Dermis blood vessel endothelial cell (primary cell): Measurements from ENCODE around the gene PKN1. TPM values are rescaled to one million over a fixed set of nuclear protein-coding genes. Genes with fewer than 3 reads are reported as not detected.
"Not testable (repeated sequence)": the region's sequence is repeated elsewhere in the genome, so short reads cannot be mapped to it uniquely, and the experiment has no call there.

ENCODE experiments used
- DNase-seq: peaks from one replicate; pipeline ENCODE4 v3.0.0; 2010
- total RNA-seq: library from RNA; depleted of rRNA; stranded (reverse); fragments of >200 nt; gene quantifications from 2 replicates; pipeline ENCODE4 v1.2.3, GENCODE V29; 2014

Gene PKN1
- 282 and 439 TPM in 2 replicates for total RNA-seq

DNA sequence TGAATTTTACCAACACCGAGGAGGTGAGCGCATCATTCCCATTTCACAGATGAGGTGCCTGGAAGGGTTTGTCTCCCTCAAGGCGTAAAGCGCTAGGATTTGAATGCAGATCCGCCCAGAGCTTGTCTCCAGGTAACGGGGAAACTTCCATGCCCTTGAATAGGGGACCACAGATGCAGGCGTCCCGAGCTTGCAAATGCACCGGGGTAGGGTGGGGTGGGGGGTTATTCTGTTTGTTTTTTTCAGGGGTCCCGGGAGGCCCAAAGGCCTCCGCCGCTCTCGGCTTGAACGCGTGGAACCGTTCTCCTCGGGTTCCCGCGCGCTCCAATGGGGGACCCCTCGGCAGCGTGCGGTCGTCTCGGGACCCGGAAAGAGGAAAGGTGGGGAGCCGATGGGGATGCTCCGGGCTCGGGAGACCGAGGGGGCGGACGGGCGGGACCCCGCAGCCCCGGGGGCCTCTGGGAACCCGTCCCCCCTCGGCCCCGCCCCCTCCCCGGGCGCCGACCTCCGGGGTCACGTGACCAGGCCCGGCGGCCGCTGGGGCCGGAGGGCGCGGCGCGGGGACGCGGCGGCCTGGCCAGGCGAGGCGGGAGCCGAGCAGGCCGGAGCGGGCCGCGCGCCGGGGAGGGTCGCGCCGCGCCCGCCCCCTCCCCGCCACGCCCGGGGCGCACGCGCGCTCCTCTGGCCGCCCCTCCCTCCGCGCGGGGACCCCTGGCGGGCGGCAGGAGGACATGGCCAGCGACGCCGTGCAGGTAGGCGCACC, at the start of gene PKN1:
Gene PKN1 (plus strand): TSS at position 516 of the 763 bp plus-strand sequence. CDS start 216 bp downstream, at position 732.
- peak; percentile 50 for DNase-seq

DNA sequence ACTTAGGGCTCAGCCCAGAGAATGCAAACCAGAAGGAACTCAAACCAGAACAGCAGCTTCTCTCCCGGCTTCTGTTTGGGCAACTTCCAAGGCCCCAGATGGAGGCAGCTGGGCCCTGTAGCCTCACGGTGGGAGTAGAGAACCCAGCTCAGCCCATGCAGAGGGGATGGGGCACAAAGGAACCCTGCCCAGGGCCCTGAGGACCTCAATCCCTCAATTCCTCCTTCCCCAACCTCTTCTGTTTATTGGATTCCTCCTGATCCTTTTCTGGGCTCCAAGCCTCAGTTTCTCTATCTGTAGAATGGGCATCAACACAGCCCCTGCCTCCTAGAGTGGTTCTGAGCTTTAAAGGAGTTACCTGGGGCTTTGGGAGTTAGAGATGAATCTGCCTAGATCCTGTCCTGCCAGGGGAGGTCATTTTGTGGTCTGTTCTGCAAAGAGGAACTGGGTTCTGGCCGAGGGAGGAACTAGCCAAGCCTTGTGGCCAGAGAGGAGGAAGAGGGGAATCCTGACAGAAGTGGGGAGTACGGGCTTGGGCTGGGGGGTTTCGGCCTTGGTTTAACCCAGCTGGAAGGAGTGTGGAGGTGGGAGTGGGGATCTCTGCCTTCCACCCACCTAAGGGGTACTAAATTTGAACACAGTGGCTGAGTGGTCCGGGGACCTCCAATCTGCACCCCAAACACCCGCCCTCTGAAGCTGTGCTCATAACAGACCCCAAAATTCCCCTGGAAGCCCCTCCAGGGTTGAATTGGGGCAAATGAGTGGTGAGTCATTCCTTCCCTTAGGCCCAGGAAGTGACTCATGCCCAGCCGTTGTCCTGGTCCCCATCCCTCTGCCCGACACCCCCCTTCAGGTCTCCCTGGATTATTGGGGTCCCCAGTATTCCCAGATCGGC, 49.2 kb upstream of the PKN1 start:
- DNase-seq: no peak

DNA sequence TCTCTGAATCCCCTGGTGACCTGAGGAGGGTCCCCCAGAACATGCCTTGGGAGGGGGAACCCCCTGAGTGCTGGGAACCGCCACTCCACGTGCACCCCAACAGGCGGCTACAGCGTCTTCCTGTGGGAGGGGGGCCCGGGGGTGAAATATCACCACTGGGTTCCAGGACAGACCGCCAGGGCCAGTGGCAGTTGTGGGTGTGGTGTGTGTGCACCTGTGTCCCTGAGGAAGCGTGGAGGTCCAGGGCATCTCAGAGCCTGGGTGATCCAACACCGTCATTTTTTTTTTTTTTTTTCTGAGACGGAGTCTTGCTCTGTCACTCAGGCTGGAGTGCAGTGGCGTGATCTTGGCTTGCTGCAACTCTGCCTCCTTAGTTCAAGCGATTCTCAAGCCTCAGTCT, 47.6 kb upstream of the PKN1 start:
- DNase-seq: no peak

- DNase-seq: no peak
Observed at GRCh38 chr19:14390548-14390947, 42.6 kb upstream of the PKN1 start.

- DNase-seq: no peak
Observed at GRCh38 chr19:14391156-14391821, 41.8 kb upstream of the PKN1 start.

- no peak for DNase-seq
Observed at GRCh38 chr19:14393329-14393728, 39.8 kb upstream of the PKN1 start.

DNA sequence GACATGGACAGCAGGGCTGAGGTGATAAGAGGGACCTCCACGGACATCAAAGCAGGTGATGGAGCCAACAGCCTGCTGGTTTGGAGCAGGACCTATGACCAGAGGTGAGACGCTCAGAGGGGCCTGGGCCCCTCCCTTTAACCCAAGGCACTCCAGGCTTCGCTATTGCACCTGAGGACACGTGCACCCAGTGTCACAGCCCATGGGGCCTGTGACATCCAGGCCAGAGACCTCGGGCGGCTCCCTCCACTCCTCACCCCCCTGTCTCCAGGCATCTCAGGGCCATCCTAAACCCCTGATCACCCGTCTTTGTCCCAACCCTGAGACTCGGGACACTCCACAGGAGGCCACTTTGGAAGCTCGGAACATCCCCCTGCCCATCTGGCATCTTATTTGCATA, 38.9 kb upstream of the PKN1 start:
- DNase-seq: no peak

DNA sequence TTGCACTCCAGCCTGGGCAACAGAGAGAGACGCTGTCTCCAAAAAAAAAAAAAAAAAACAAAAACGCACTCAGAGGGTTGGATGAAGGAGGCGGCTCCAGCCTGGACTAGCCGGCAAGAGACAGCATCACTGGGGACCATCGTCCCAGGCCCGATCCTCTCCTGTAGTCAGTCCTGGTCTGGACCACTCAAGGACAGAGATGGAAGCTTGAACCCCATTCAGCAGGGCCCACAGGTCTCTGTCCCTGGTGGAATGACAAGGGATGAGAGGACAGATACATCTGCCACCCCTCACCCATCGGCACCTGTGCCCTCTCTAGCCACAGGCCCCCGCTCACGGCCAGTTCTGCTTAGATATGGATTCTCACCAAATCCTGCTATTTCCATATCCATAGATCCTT, 37.8 kb upstream of the PKN1 start:
- no peak for DNase-seq

DNA sequence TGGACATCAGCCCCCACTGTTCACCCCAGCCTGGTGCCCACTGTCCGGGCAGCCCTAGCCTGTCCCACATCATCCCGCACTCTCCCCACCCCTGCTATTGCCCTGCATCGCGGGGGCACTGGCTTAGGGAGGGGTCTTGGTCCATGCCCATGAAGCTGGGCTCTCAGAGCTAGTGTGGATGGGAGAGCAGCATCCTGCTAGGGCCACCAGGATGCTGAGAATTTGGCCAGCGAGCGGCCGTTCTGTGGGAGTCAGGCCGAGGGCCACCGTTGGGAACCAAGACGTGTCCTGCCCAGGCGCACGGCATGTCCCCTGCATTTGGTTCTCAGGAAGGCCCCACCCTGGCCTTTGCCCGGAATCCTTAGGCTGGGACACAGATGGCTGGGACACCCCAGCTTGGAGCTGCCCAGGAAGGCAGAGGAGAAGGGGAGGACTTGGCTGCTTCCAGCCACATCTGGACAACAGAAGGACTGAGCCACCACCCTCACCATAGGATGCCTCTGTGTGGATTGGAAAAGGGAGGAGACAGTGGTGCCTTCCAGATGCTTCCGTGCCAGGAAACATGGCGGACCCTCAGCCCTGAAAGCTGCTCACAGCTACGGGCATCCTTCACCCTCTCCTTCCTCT, 37.3 kb upstream of the PKN1 start:
- no peak for DNase-seq

GRCh38 chr19:14396730-14397129, 36.4 kb upstream of the PKN1 start:
- DNase-seq: not testable (repeated sequence)

GRCh38 chr19:14397168-14397567, 35.9 kb upstream of the PKN1 start:
- DNase-seq: not testable (repeated sequence)

- no peak for DNase-seq
Observed at GRCh38 chr19:14400951-14401431, 32.1 kb upstream of the PKN1 start.

- DNase-seq: no peak
Observed at GRCh38 chr19:14401468-14402195, 31.5 kb upstream of the PKN1 start.

DNA sequence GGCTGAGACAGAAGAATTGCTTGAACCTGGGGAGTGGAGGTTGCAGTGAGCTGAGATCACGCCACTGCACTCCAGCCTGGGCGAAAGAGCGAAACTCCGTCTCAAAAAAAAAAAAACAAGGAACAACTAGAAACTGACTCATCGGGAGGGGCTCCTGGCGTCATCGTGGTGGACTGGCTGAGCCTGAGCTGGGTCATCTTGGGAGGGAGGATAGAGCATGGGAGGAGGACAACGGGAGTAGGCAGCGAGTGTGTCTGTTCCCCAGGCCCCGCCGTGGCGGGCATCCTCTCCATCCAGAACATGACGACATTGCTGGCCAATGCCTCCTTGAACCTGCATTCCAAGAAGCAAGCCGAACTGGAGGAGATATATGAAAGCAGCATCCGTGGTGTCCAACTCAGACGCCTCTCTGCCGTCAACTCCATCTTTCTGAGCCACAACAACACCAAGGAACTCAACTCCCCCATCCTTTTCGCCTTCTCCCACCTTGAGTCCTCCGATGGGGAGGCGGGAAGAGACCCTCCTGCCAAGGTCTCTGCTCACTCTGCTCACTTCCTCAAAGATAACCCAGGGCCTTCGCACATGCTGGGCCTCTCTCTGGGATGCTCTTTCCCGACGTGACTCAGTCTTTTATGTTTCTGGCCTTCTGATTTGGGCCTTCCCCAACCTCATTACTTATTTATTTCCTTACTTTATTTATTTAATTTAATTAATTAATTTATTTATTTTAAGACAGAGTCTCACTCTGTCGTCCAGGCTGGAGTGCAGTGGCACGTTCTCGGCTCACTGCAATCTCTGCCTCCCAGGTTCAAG, 30.6 kb upstream of the PKN1 start:
- peak; percentile 34 for DNase-seq

DNA sequence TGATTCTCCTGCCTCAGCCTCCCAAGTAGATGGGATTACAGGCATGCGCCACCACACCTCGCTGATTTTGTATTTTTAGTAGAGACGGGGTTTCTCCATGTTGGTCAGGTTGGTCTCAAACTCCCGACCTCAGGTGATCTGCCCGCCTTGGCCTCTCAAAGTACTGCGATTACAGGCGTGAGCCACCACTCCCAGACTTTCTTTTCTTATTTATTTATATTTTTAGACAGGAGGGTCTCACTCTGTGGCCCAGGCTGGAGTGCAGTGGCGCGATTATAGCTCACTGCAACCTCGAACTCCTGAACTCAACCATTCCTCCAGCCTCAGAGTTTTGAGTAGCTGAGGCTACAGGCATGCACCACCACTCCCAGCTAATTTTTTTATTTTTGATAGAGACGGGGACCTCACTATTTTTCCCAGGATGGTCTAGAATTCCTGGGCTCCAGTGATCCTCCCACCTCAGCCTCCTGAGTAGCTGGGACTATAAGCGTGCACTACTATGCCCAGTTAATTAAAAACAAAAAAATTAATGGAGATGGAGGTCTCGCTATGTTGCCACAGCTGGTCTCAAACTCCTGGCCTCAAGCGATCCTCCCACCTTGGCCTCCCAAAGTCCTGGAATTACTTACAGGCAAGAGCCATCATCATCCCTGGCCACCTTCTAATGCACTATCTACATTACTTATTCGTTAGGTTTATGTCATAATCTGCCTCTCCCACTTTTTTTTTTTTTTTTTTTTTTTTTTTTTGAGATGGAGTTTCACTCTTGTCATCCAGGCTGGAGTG, 29.8 kb upstream of the PKN1 start:
- not testable (repeated sequence) for DNase-seq

GRCh38 chr19:14404312-14404711, 28.8 kb upstream of the PKN1 start:
- DNase-seq: no peak

- DNase-seq: no peak
Observed at GRCh38 chr19:14405380-14405757, 27.7 kb upstream of the PKN1 start.

- peak; percentile 95 for DNase-seq
Observed at GRCh38 chr19:14405758-14406644, 27.1 kb upstream of the PKN1 start.
